K562 (cell line): ENCODE data around the gene CCDC85C.

ENCODE experiments used
- DDX20 ChIP-seq: fragments of 450-650 bp; IDR thresholded peaks from 2 replicates; pipeline ENCODE4 v1.6.1; 2016; ENCODE audit warnings: missing genetic modification characterization, low read depth, mild to moderate bottlenecking, missing compliant biosample characterization, moderate library complexity
- ESRRA ChIP-seq: fragments of 450-650 bp; IDR thresholded peaks from 2 replicates; pipeline ENCODE4 v1.6.1; 2014; ENCODE audit warnings: low read depth, mild to moderate bottlenecking, moderate library complexity, borderline replicate concordance
- GTF2F1 ChIP-seq: IDR thresholded peaks from 2 replicates; pipeline ENCODE4 v1.6.1; 2011; ENCODE audit warnings: low read depth, low read length, improper control_type of control experiment
- HDAC2 ChIP-seq: fragments of 450-650 bp; IDR thresholded peaks from 2 replicates; pipeline ENCODE4 v1.6.1; 2016; ENCODE audit warnings: mild to moderate bottlenecking
- MEF2D ChIP-seq: conservative IDR thresholded peaks from 2 replicates; pipeline ENCODE4 v1.6.1; 2016; ENCODE audit warnings: low read depth, missing genetic modification characterization, missing compliant biosample characterization
- POLR2H ChIP-seq: IDR thresholded peaks from 2 replicates; pipeline ENCODE4 v1.6.1; 2016; ENCODE audit warnings: missing genetic modification characterization, low read depth, mild to moderate bottlenecking, control low read depth, missing compliant biosample characterization, moderate library complexity
- RB1 ChIP-seq: fragments of 450-650 bp; IDR thresholded peaks from 2 replicates; pipeline ENCODE4 v1.6.1; 2017; ENCODE audit warnings: low read depth, mild to moderate bottlenecking
- SIN3A ChIP-seq, 2 experiments: fragments of 150-350 bp in 1 of 2; IDR thresholded peaks; 2 replicates each; pipeline ENCODE4 v1.6.1; 2011 to 2016; ENCODE audit warnings: borderline replicate concordance in 2 of 2, low read depth in 2 of 2, low read length in 2 of 2, mild to moderate bottlenecking in 2 of 2, moderate library complexity in 2 of 2; ENCODE audit not compliant: control insufficient read depth in 1 of 2
- SREBF2 ChIP-seq: sonication (generic); formaldehyde crosslinking; IDR thresholded peaks from 2 replicates; pipeline ENCODE4 v1.4.0; 2020; ENCODE audit warnings: mild to moderate bottlenecking, missing genetic modification reagents
- ZNF384 ChIP-seq: IDR thresholded peaks from 2 replicates; pipeline ENCODE4 v1.6.1; 2012; ENCODE audit warnings: low read depth, low read length, improper control_type of control experiment
- ZNF717 ChIP-seq: fragments of 250-450 bp; sonication (Bioruptor Pico); IDR thresholded peaks from 2 replicates; pipeline ENCODE4 v1.5.0; 2021
- TF ChIP-seq, protein P1 (sequence below): fragments of 450-650 bp; IDR thresholded peaks from 2 replicates; pipeline ENCODE4 v1.6.1; 2018; ENCODE audit not compliant: partially characterized antibody
- TF ChIP-seq, protein P2 (sequence below), 3 experiments: IDR thresholded peaks in 2 of 3; conservative IDR thresholded peaks in 1 of 3; 2 replicates each; pipeline ENCODE4 v1.5.1; 2011 to 2012; ENCODE audit warnings: low read length in 3 of 3, mild to moderate bottlenecking in 3 of 3, control low read depth in 2 of 3, improper control_type of control experiment in 1 of 3, inconsistent platforms in 1 of 3, low read depth in 1 of 3, mixed read lengths in 1 of 3, moderate library complexity in 1 of 3; ENCODE audit not compliant: insufficient read depth in 2 of 3

DNA sequence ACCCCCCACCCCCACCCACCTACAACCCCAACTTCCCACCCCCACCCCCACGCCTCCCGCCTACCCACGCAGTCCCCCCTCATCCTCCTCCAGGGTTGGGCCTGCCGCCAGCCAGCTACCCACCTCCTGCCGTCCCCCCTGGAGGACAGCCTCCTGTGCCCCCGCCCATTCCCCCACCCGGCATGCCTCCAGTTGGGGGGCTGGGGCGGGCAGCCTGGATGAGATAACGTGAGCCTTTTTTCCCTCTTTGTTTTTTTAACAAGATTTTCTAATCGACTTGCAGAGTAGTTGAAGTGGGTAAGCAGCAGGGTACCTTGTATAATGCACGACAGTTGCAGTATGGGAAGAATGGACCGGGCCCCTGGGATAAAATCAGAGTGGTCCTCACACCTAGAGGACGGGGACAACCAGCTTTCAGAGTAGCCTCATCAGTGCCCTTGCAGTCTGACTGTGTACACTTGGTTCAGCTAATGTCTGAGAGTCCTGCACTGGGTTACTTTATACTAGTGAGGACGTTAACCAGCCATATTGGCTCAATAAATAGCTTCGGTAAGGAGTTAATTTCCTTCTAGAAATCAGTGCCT is 93.4 kb downstream of the CCDC85C start:
- TF ChIP-seq DDX20 (tag) (no peak), SREBF2 (CRISPR knock-in tag) (no peak), ZNF384 (no peak), HDAC2 (no peak), SIN3A (IDR thresholded peaks at IDR 0.05; ENCODE audit: borderline replicate concordance in 2 of 2, control insufficient read depth in 1 of 2, low read depth in 2 of 2, low read length in 2 of 2) (no peak), POLR2H (tag) (no peak), MEF2D (tag) (no peak), ZNF717 (CRISPR knock-in tag) (no peak), RB1 (no peak), GTF2F1 (no peak), ESRRA (no peak)
- TF ChIP-seq, protein P1, sequence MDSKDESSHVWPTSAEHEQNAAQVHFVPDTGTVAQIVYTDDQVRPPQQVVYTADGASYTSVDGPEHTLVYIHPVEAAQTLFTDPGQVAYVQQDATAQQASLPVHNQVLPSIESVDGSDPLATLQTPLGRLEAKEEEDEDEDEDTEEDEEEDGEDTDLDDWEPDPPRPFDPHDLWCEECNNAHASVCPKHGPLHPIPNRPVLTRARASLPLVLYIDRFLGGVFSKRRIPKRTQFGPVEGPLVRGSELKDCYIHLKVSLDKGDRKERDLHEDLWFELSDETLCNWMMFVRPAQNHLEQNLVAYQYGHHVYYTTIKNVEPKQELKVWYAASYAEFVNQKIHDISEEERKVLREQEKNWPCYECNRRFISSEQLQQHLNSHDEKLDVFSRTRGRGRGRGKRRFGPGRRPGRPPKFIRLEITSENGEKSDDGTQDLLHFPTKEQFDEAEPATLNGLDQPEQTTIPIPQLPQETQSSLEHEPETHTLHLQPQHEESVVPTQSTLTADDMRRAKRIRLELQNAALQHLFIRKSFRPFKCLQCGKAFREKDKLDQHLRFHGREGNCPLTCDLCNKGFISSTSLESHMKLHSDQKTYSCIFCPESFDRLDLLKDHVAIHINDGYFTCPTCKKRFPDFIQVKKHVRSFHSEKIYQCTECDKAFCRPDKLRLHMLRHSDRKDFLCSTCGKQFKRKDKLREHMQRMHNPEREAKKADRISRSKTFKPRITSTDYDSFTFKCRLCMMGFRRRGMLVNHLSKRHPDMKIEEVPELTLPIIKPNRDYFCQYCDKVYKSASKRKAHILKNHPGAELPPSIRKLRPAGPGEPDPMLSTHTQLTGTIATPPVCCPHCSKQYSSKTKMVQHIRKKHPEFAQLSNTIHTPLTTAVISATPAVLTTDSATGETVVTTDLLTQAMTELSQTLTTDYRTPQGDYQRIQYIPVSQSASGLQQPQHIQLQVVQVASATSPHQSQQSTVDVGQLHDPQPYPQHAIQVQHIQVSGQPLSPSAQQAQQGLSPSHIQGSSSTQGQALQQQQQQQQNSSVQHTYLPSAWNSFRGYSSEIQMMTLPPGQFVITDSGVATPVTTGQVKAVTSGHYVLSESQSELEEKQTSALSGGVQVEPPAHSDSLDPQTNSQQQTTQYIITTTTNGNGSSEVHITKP, result no peak
- TF ChIP-seq, protein P2, sequence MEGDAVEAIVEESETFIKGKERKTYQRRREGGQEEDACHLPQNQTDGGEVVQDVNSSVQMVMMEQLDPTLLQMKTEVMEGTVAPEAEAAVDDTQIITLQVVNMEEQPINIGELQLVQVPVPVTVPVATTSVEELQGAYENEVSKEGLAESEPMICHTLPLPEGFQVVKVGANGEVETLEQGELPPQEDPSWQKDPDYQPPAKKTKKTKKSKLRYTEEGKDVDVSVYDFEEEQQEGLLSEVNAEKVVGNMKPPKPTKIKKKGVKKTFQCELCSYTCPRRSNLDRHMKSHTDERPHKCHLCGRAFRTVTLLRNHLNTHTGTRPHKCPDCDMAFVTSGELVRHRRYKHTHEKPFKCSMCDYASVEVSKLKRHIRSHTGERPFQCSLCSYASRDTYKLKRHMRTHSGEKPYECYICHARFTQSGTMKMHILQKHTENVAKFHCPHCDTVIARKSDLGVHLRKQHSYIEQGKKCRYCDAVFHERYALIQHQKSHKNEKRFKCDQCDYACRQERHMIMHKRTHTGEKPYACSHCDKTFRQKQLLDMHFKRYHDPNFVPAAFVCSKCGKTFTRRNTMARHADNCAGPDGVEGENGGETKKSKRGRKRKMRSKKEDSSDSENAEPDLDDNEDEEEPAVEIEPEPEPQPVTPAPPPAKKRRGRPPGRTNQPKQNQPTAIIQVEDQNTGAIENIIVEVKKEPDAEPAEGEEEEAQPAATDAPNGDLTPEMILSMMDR (IDR thresholded peaks at IDR 0.05 in 2 of 3, conservative IDR thresholded peaks at IDR 0.05 in 1 of 3; ENCODE audit: insufficient read depth in 2 of 3, low read depth in 1 of 3, low read length in 3 of 3), result no peak
